H9 (cell line): ENCODE data around the gene APOBEC3H. TPM values are rescaled to one million over a fixed set of nuclear protein-coding genes. Genes with fewer than 3 reads are reported as not detected.
A peak's percentile ranks its signal among the peaks of the same experiment; 100 is the strongest.

Experiments
- DNase-seq: peaks from one replicate; pipeline ENCODE4 v3.0.0-alpha.2; 2017
- H2AFZ ChIP-seq: one replicate; pipeline ENCODE4 v1.6.1; 2013; ENCODE audit warnings: mild to moderate bottlenecking, low read length, control low read depth, moderate library complexity
- H2AK5ac ChIP-seq: 2 replicates; pipeline ENCODE4 v1.6.1; 2013; ENCODE audit warnings: low read length, control low read depth, mixed read lengths; ENCODE audit not compliant: insufficient read length
- H2BK120ac ChIP-seq: one replicate; pipeline ENCODE4 v1.6.1; 2013; ENCODE audit warnings: low read depth, mild to moderate bottlenecking, low read length, control low read depth, inconsistent platforms; ENCODE audit not compliant: poor library complexity, severe bottlenecking
- H2BK12ac ChIP-seq: 2 replicates; pipeline ENCODE4 v1.6.1; 2013; ENCODE audit warnings: low read length, control low read depth, mixed read lengths, low read depth; ENCODE audit not compliant: insufficient read length
- H2BK15ac ChIP-seq: 2 replicates; pipeline ENCODE4 v1.6.1; 2013; ENCODE audit warnings: low read depth, low read length, control low read depth
- H2BK20ac ChIP-seq: one replicate; pipeline ENCODE4 v1.6.1; 2013; ENCODE audit warnings: low read depth, mild to moderate bottlenecking, low read length, control low read depth, inconsistent platforms; ENCODE audit not compliant: poor library complexity, severe bottlenecking
- H2BK5ac ChIP-seq: 2 replicates; pipeline ENCODE4 v1.6.1; 2013; ENCODE audit warnings: low read length, control low read depth, mixed read lengths; ENCODE audit not compliant: insufficient read length
- H3K14ac ChIP-seq: 2 replicates; pipeline ENCODE4 v1.6.1; 2013; ENCODE audit warnings: low read length, control low read depth; ENCODE audit not compliant: insufficient read depth
- H3K18ac ChIP-seq: 2 replicates; pipeline ENCODE4 v1.6.1; 2013; ENCODE audit warnings: low read depth, mild to moderate bottlenecking, mixed read lengths, low read length, control low read depth; ENCODE audit not compliant: insufficient read length
- H3K23ac ChIP-seq: 2 replicates; pipeline ENCODE4 v1.6.1; 2013; ENCODE audit warnings: low read length, control low read depth, mixed read lengths, low read depth; ENCODE audit not compliant: insufficient read length
- H3K23me2 ChIP-seq: 2 replicates; pipeline ENCODE4 v1.6.1; 2013; ENCODE audit warnings: low read depth, mild to moderate bottlenecking, mixed read lengths, low read length, control low read depth; ENCODE audit not compliant: insufficient read length, poor library complexity, severe bottlenecking
- H3K27ac ChIP-seq: 2 replicates; pipeline ENCODE4 v1.5.1; 2013; ENCODE audit warnings: low read length, control low read depth, mixed read lengths, low read depth; ENCODE audit not compliant: insufficient read length
- H3K27me3 ChIP-seq: 2 replicates; pipeline ENCODE4 v1.6.1; 2013; ENCODE audit warnings: low read length, control low read depth, inconsistent platforms; ENCODE audit not compliant: insufficient read depth
- H3K4ac ChIP-seq: 2 replicates; pipeline ENCODE4 v1.6.1; 2013; ENCODE audit warnings: low read depth, mild to moderate bottlenecking, control low read depth, inconsistent platforms, low read length, moderate library complexity
- H3K4me1 ChIP-seq: 2 replicates; pipeline ENCODE4 v1.6.1; 2013; ENCODE audit warnings: low read length, control low read depth, inconsistent platforms; ENCODE audit not compliant: insufficient read depth
- H3K4me2 ChIP-seq: 2 replicates; pipeline ENCODE4 v1.6.1; 2013; ENCODE audit warnings: low read length, control low read depth, mixed read lengths; ENCODE audit not compliant: insufficient read length, insufficient read depth
- H3K56ac ChIP-seq: 2 replicates; pipeline ENCODE4 v1.6.1; 2013; ENCODE audit warnings: low read depth, mild to moderate bottlenecking, mixed read lengths, low read length, control low read depth; ENCODE audit not compliant: insufficient read length
- H3K79me1 ChIP-seq: 2 replicates; pipeline ENCODE4 v1.6.1; 2013; ENCODE audit warnings: low read depth, mild to moderate bottlenecking, moderate library complexity, low read length, control low read depth, inconsistent platforms; ENCODE audit not compliant: insufficient read depth, poor library complexity, severe bottlenecking
- H3K79me2 ChIP-seq: 2 replicates; pipeline ENCODE4 v1.6.1; 2013; ENCODE audit warnings: low read length, control low read depth, inconsistent platforms; ENCODE audit not compliant: insufficient read depth
- H3K9ac ChIP-seq: 2 replicates; pipeline ENCODE4 v1.6.1; 2013; ENCODE audit warnings: low read length, control low read depth, mixed read lengths; ENCODE audit not compliant: insufficient read length; ENCODE audit errors: extremely low read depth
- H3K9me3 ChIP-seq: one replicate; pipeline ENCODE4 v1.6.1; 2013; ENCODE audit warnings: low read depth, low read length, inconsistent platforms; ENCODE audit not compliant: control insufficient read depth
- H3T11ph ChIP-seq: one replicate; pipeline ENCODE4 v1.6.1; 2013; ENCODE audit warnings: mild to moderate bottlenecking, low read length, control low read depth, inconsistent platforms
- H4K20me1 ChIP-seq: one replicate; pipeline ENCODE4 v1.6.1; 2013; ENCODE audit not compliant: control insufficient read depth, insufficient read length, insufficient read depth
- H4K5ac ChIP-seq: 2 replicates; pipeline ENCODE4 v1.6.1; 2013; ENCODE audit warnings: low read depth, mild to moderate bottlenecking, mixed read lengths, low read length, control low read depth; ENCODE audit not compliant: insufficient read length
- H4K8ac ChIP-seq: replicated peaks from 2 replicates; pipeline ENCODE4 v1.6.1; 2013; ENCODE audit warnings: low read length, control low read depth, mixed read lengths, low read depth; ENCODE audit not compliant: insufficient read length
- H4K91ac ChIP-seq: 2 replicates; pipeline ENCODE4 v1.6.1; 2013; ENCODE audit warnings: low read depth, mild to moderate bottlenecking, moderate library complexity, mixed read lengths, low read length, control low read depth; ENCODE audit not compliant: insufficient read length
- H3K27ac Mint-ChIP-seq, 3 experiments: 2 replicates in 2 of 3; 3 replicates in 1 of 3; pipeline ENCODE4 v1.8.0; 2020 to 2021; ENCODE audit warnings: mixed read lengths in 3 of 3, mild to moderate bottlenecking in 1 of 3, moderate library complexity in 1 of 3
- H3K27me3 Mint-ChIP-seq: 2 replicates; pipeline ENCODE4 v1.8.0; 2021; ENCODE audit warnings: low read depth, mild to moderate bottlenecking, moderate library complexity, mixed read lengths
- H3K36me3 Mint-ChIP-seq, 3 experiments: 2 replicates in 2 of 3; 3 replicates in 1 of 3; pipeline ENCODE4 v1.8.0; 2020 to 2021; ENCODE audit warnings: low read depth in 3 of 3, mixed read lengths in 3 of 3; ENCODE audit not compliant: insufficient read depth in 1 of 3
- H3K4me1 Mint-ChIP-seq, 2 experiments: 2 replicates each; pipeline ENCODE4 v1.8.0; 2020; ENCODE audit warnings: mixed read lengths in 2 of 2
- H3K4me3 Mint-ChIP-seq, 2 experiments: 2 replicates in 1 of 2; 3 replicates in 1 of 2; pipeline ENCODE4 v1.8.0; 2020 to 2021; ENCODE audit warnings: mild to moderate bottlenecking in 2 of 2, mixed read lengths in 2 of 2, moderate library complexity in 1 of 2
- H3K9me3 Mint-ChIP-seq, 2 experiments: 2 replicates in 1 of 2; 3 replicates in 1 of 2; pipeline ENCODE4 v1.8.0; 2020; ENCODE audit warnings: mild to moderate bottlenecking in 2 of 2, mixed read lengths in 2 of 2, moderate library complexity in 1 of 2
- CTCF ChIP-seq: fragments of 200-600 bp; sonication (generic); conservative IDR thresholded peaks from 3 replicates; pipeline ENCODE4 v1.8.0; 2021; ENCODE audit warnings: antibody characterized with exemption, mild to moderate bottlenecking
- WGBS: extraction: QIAGEN DNeasy Blood & Tissue Kit; methylation state at CpG from one replicate; pipeline ENCODE4 v1.1.7; 2013; ENCODE audit warnings: missing lambda C conversion rate, low lambda C conversion rate, mixed read lengths; ENCODE audit not compliant: insufficient read length; ENCODE audit errors: extremely low coverage; 5-methylcytosine and 5-hydroxymethylcytosine counted together
- total RNA-seq: library from RNA; stranded (reverse); gene quantifications from 2 replicates; pipeline ENCODE4 v1.2.1, GENCODE V29; 2021

The APOBEC3H gene
- total RNA-seq, 1 experiment from 2014 or later = 0.48 TPM

DNA sequence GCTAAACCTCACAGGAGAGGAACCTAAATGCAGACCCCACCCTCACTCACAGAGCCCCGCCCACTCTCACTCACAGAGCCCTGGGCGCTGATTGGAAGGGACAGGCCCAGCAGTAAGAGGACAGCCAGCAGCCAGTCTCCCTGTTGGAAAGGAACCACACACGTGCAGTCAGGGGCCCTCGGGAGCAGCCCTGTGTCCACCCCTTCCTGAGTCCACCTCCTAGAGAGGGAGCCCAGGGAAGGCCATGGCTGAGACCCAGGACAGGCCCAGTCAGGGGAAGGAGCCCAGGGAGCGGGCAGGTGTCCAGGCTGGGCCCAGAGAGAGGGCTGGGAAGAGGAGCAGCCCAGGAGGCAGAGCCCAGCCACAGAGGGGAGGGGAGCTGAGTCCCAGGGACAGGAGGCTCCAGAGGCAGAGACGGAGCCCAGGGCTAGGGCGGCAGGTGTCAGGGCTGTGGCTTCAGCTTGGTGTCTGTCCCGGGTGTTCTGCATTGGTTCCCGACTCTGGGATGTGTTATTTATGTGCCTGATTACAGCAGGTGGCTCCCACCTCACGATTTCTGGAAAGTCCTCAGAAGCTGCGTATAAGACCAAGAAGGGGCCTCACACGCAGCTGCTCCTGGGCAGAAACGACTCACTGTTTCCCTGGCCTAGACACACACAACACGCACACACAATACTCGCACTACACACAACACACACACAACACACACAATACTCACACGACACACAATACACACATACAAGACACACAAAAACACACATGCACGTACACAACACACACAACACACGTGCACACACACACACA lies 9.0 kb upstream of the APOBEC3H start:
- peaks cover 13% of the 10 kb centered on the region for H3K27me3 Mint-ChIP-seq

More for the DNA sequence above, 9.0 kb upstream of the APOBEC3H start:
- Histone ChIP-seq H3K27ac (no peak overlapping the region), H3T11ph (no peak overlapping the region), H2BK20ac (no peak overlapping the region), H3K79me1 (no peaks in the 10 kb centered on the region), H3K9ac (no peak overlapping the region), H3K79me2 (0 out of 2 replicates have a peak, but pooled peaks cover 2% of the 10 kb centered on the region), H2AFZ (no peak overlapping the region), H3K23me2 (no peaks in the 10 kb centered on the region), H3K56ac (no peak overlapping the region), H3K4ac (no peak overlapping the region; the same call in 1 of the 2 replicates), H3K18ac (peak overlapping the region; percentile 52), H3K14ac (no peak overlapping the region; the same call in 1 of the 2 replicates), H3K4me2 (no peak overlapping the region), H3K4me1 (peaks cover 4% of the 10 kb centered on the region; the same call in 1 of the 2 replicates), H2AK5ac (no peak overlapping the region), H2BK15ac (peak overlapping the region; percentile 0; the same call in 1 of the 2 replicates), H4K20me1 (peaks cover 2% of the 10 kb centered on the region), H2BK12ac (no peak overlapping the region), H3K27me3 (no peaks in the 10 kb centered on the region), H3K23ac (no peak overlapping the region), H3K9me3 (no peaks in the 10 kb centered on the region), H4K5ac (no peak overlapping the region), H2BK120ac (no peak overlapping the region), H2BK5ac (no peak overlapping the region), H4K8ac (no peak overlapping the region), H4K91ac (no peak overlapping the region)
- TF ChIP-seq CTCF = no peak
- 100% methylated on average over 4 of the region's 18 CpGs for WGBS
- Mint-ChIP-seq H3K4me1 (peaks cover 7 to 23% of the 10 kb centered on the region in 2 experiments), H3K36me3 (no peaks in the 10 kb centered on the region), H3K4me3 (peak overlapping the region in 1 of 2 experiments; percentile 60; a peak in 3 of 5 replicates), H3K27ac (peak overlapping the region in 1 of 3 experiments; percentile 9; a peak in 1 of 7 replicates), H3K9me3 (no peaks in the 10 kb centered on the region; a peak in 1 of 5 replicates)
- peak; percentile 78 for DNase-seq
